IMR-90 (cell line): ENCODE measurements around the gene ELFN2. TPM values are rescaled to one million over a fixed set of nuclear protein-coding genes. Genes with fewer than 3 reads are reported as not detected.

Experiments
- ATAC-seq: fragments of 200-7000 bp; cut with Tn5 transposase; 2 replicates; pipeline ENCODE4 v1.9.1; 2020; ENCODE audit warnings: low read depth, mild to moderate bottlenecking, moderate library complexity
- BruUV-seq: library from RNA; stranded (reverse); fragments of 400-500 nt; replicated peaks from 2 replicates; lab custom pipeline; 2021; lab: Mats Ljungman, UMichigan
- CTCF ChIA-PET: fragments of 300-600 bp; formaldehyde crosslinking; extraction: SDS; loops from one replicate; lab custom pipeline; 2021; ENCODE audit warnings: antibody characterized with exemption; lab: Yijun Ruan, JAX
- POLR2A ChIA-PET: fragments of 300-600 bp; sonication (Branson Sonifier 250); formaldehyde crosslinking; loops from one replicate; lab custom pipeline; 2022; ENCODE audit warnings: antibody characterized with exemption; ENCODE audit not compliant: unreplicated experiment; lab: Charles Lee
- DNase-seq: peaks from one replicate; pipeline ENCODE4 v3.0.0; 2013
- H2AFZ ChIP-seq: replicated peaks from 2 replicates; pipeline ENCODE3; 2013; ENCODE audit warnings: low read length, mild to moderate bottlenecking; ENCODE audit not compliant: poor library complexity
- H2AK5ac ChIP-seq: 2 replicates; pipeline ENCODE4 v1.6.1; 2013; ENCODE audit warnings: low read depth, low read length, inconsistent platforms
- H2AK9ac ChIP-seq: replicated peaks from 2 replicates; pipeline ENCODE3; 2013; ENCODE audit warnings: mild to moderate bottlenecking, low read depth, low read length, moderate library complexity; ENCODE audit not compliant: poor library complexity
- H2BK120ac ChIP-seq: 2 replicates; pipeline ENCODE4 v1.6.1; 2013; ENCODE audit warnings: low read depth, low read length, inconsistent platforms
- H2BK15ac ChIP-seq: 3 replicates; pipeline ENCODE4 v1.6.1; 2013; ENCODE audit warnings: low read depth, low read length, inconsistent platforms
- H2BK20ac ChIP-seq: 2 replicates; pipeline ENCODE4 v1.6.1; 2013; ENCODE audit warnings: low read depth, mild to moderate bottlenecking, inconsistent platforms, low read length, moderate library complexity
- H2BK5ac ChIP-seq: 2 replicates; pipeline ENCODE4 v1.6.1; 2013; ENCODE audit warnings: mild to moderate bottlenecking, low read depth, low read length, inconsistent platforms; ENCODE audit not compliant: poor library complexity, severe bottlenecking
- H3K14ac ChIP-seq: replicated peaks from 2 replicates; pipeline ENCODE4 v1.6.1; 2013; ENCODE audit warnings: low read depth, low read length, inconsistent platforms
- H3K18ac ChIP-seq: 2 replicates; pipeline ENCODE4 v1.6.1; 2013; ENCODE audit warnings: low read depth, low read length, control low read depth
- H3K23ac ChIP-seq: 2 replicates; pipeline ENCODE4 v1.6.1; 2013; ENCODE audit warnings: low read depth, low read length, inconsistent platforms
- H3K27ac ChIP-seq: 2 replicates; pipeline ENCODE4 v1.5.1; 2013; ENCODE audit warnings: mild to moderate bottlenecking, control low read depth, low read length; ENCODE audit not compliant: insufficient read depth
- H3K27me3 ChIP-seq: 2 replicates; pipeline ENCODE4 v1.6.1; 2013; ENCODE audit warnings: low read length; ENCODE audit not compliant: control insufficient read depth, insufficient read depth
- H3K36me3 ChIP-seq: 2 replicates; pipeline ENCODE4 v1.6.1; 2013; ENCODE audit warnings: low read length, mixed read lengths; ENCODE audit not compliant: control insufficient read depth, insufficient read depth
- H3K4ac ChIP-seq: 2 replicates; pipeline ENCODE4 v1.6.1; 2013; ENCODE audit warnings: low read depth, low read length, inconsistent platforms
- H3K4me1 ChIP-seq: 2 replicates; pipeline ENCODE4 v1.6.1; 2013; ENCODE audit warnings: low read length, mixed read lengths; ENCODE audit not compliant: control insufficient read depth, insufficient read depth
- H3K4me2 ChIP-seq: 2 replicates; pipeline ENCODE4 v1.6.1; 2013; ENCODE audit warnings: low read depth, mild to moderate bottlenecking, control low read depth, low read length, moderate library complexity
- H3K4me3 ChIP-seq: 2 replicates; pipeline ENCODE4 v1.5.1; 2013; ENCODE audit warnings: low read depth, mild to moderate bottlenecking, control low read depth, low read length, moderate library complexity; ENCODE audit not compliant: insufficient read depth
- H3K56ac ChIP-seq: 2 replicates; pipeline ENCODE4 v1.6.1; 2013; ENCODE audit warnings: low read length, inconsistent platforms; ENCODE audit not compliant: insufficient read depth; ENCODE audit errors: extremely low read depth
- H3K79me1 ChIP-seq, 2 experiments: 2 replicates each; pipeline ENCODE4 v1.6.1; 2013; ENCODE audit warnings: low read length in 2 of 2, inconsistent platforms in 1 of 2, low read depth in 1 of 2
- H3K9ac ChIP-seq: 2 replicates; pipeline ENCODE4 v1.6.1; 2013; ENCODE audit warnings: low read depth, low read length, control low read depth
- H3K9me1 ChIP-seq: 2 replicates; pipeline ENCODE4 v1.6.1; 2013; ENCODE audit warnings: low read length, inconsistent platforms; ENCODE audit not compliant: insufficient read depth
- H3K9me3 ChIP-seq: 2 replicates; pipeline ENCODE4 v1.6.1; 2013; ENCODE audit warnings: low read length; ENCODE audit not compliant: control insufficient read depth, insufficient read depth
- H4K20me1 ChIP-seq: 2 replicates; pipeline ENCODE4 v1.6.1; 2013; ENCODE audit warnings: low read length, inconsistent platforms; ENCODE audit not compliant: insufficient read depth
- H4K5ac ChIP-seq: 2 replicates; pipeline ENCODE4 v1.6.1; 2013; ENCODE audit warnings: mild to moderate bottlenecking, low read depth, low read length, control low read depth
- H4K8ac ChIP-seq, 2 experiments: 2 replicates each; pipeline ENCODE4 v1.6.1; 2013; ENCODE audit warnings: low read depth in 2 of 2, low read length in 2 of 2, control low read depth in 1 of 2, inconsistent platforms in 1 of 2
- H4K91ac ChIP-seq: 2 replicates; pipeline ENCODE4 v1.6.1; 2013; ENCODE audit warnings: low read depth, low read length, inconsistent platforms; ENCODE audit not compliant: insufficient read depth
- BHLHE40 ChIP-seq: fragments of 150-350 bp; IDR thresholded peaks from 2 replicates; pipeline ENCODE4 v1.6.1; 2016; ENCODE audit warnings: mild to moderate bottlenecking, low read depth, low read length
- CEBPB ChIP-seq: IDR thresholded peaks from 2 replicates; pipeline ENCODE4 v1.6.1; 2012; ENCODE audit warnings: low read depth, low read length, improper control_type of control experiment
- CHD1 ChIP-seq: IDR thresholded peaks from 2 replicates; pipeline ENCODE4 v1.6.1; 2012; ENCODE audit warnings: low read depth, low read length, improper control_type of control experiment
- CTCF ChIP-seq: conservative IDR thresholded peaks from 2 replicates; pipeline ENCODE4 v1.5.1; 2012; ENCODE audit warnings: mild to moderate bottlenecking, low read depth, low read length, improper control_type of control experiment
- ELK1 ChIP-seq: fragments of 150-350 bp; IDR thresholded peaks from 2 replicates; pipeline ENCODE4 v1.6.1; 2016; ENCODE audit warnings: low read depth, mild to moderate bottlenecking, low read length, moderate library complexity, borderline replicate concordance
- FOS ChIP-seq: fragments of 150-350 bp; IDR thresholded peaks from 2 replicates; pipeline ENCODE4 v1.6.1; 2016; ENCODE audit warnings: low read depth, low read length
- MAFK ChIP-seq: IDR thresholded peaks from 2 replicates; pipeline ENCODE4 v1.6.1; 2012; ENCODE audit warnings: low read depth, low read length, improper control_type of control experiment
- MAZ ChIP-seq: IDR thresholded peaks from 2 replicates; pipeline ENCODE4 v1.6.1; 2012; ENCODE audit warnings: low read depth, mild to moderate bottlenecking, low read length, improper control_type of control experiment, moderate library complexity, borderline replicate concordance
- MXI1 ChIP-seq: IDR thresholded peaks from 2 replicates; pipeline ENCODE4 v1.6.1; 2012; ENCODE audit warnings: low read depth, mild to moderate bottlenecking, low read length, moderate library complexity, borderline replicate concordance
- NFE2L2 ChIP-seq: fragments of 150-350 bp; IDR thresholded peaks from 2 replicates; pipeline ENCODE4 v1.6.1; 2016; ENCODE audit warnings: low read depth, mild to moderate bottlenecking, low read length
- POLR2A ChIP-seq: IDR thresholded peaks from 2 replicates; pipeline ENCODE4 v1.6.1; 2012; ENCODE audit warnings: mild to moderate bottlenecking, low read depth, low read length
- RAD21 ChIP-seq: IDR thresholded peaks from 2 replicates; pipeline ENCODE4 v1.6.1; 2012; ENCODE audit warnings: low read length, improper control_type of control experiment
- RCOR1 ChIP-seq: IDR thresholded peaks from 2 replicates; pipeline ENCODE4 v1.6.1; 2012; ENCODE audit warnings: mild to moderate bottlenecking, low read length, improper control_type of control experiment; ENCODE audit not compliant: insufficient replicate concordance
- RFX5 ChIP-seq: IDR thresholded peaks from 2 replicates; pipeline ENCODE4 v1.8.0; 2012; ENCODE audit warnings: low read depth, mild to moderate bottlenecking, low read length, moderate library complexity
- SMC3 ChIP-seq: fragments of 150-350 bp; IDR thresholded peaks from 2 replicates; pipeline ENCODE4 v1.6.1; 2016; ENCODE audit warnings: low read depth, mild to moderate bottlenecking, antibody characterized with exemption, low read length, moderate library complexity
- USF2 ChIP-seq: fragments of 150-350 bp; IDR thresholded peaks from 2 replicates; pipeline ENCODE4 v1.6.1; 2017; ENCODE audit warnings: mild to moderate bottlenecking, antibody characterized with exemption, low read length, low read depth
- WGBS, 2 experiments: methylation state at CpG; one replicate each; pipeline versions ENCODE4 v1.1.5 to v1.1.7; 2013; ENCODE audit warnings: missing lambda C conversion rate in 2 of 2; ENCODE audit not compliant: insufficient read length in 1 of 2; ENCODE audit errors: extremely low coverage in 2 of 2; 5-methylcytosine and 5-hydroxymethylcytosine counted together
- dilution Hi-C: fragments of 300-500 bp; cut with HindIII; formaldehyde crosslinking; loops from one replicate; pipeline ENCODE4 v1.14.3; 2018; ENCODE audit warnings: low sequenced_read_pairs; ENCODE audit not compliant: unreplicated experiment
- in situ Hi-C: fragments of 300-500 bp; cut with MboI; formaldehyde crosslinking; loops from 3 replicates; pipeline ENCODE4 v1.14.3; 2019; ENCODE audit warnings: low sequenced_read_pairs, inconsistent platforms, mixed read lengths
- intact Hi-C: fragments of 100-400 bp; cut with micrococcal nuclease; formaldehyde crosslinking; loops from 2 replicates; pipeline ENCODE4 v1.10.0; 2022
- polyA plus RNA-seq, 3 experiments: library from polyadenylated mRNA; depleted of rRNA; stranded (reverse); fragments of >200 nt; gene quantifications; 2 replicates each; pipeline ENCODE4 v1.2.3, GENCODE V29; 2012; ENCODE audit warnings: low replicate concordance in 1 of 3
- total RNA-seq: library from RNA; depleted of rRNA; stranded (reverse); fragments of >200 nt; gene quantifications from 2 replicates; pipeline ENCODE4 v1.2.3, GENCODE V29; 2012

ELFN2 gene
- total and polyA plus RNA-seq, 2 of the 4 experiments (the other 2 are of a cell fraction): 0.72 to 5.0 TPM

- Histone ChIP-seq H4K20me1 (no peaks in the 10 kb centered on the region), H3K36me3 (no peaks in the 10 kb centered on the region), H2BK15ac (peak overlapping the region; percentile 49; the same call in 1 of the 3 replicates), H4K5ac (no peak overlapping the region), H3K14ac (peak overlapping the region; percentile 80; the same call in 1 of the 2 replicates), H2BK120ac (peak overlapping the region; percentile 89), H3K9ac (no peak overlapping the region), H3K9me1 (peaks cover 14% of the 10 kb centered on the region), H2BK20ac (peak overlapping the region; percentile 88), H3K27ac (no peak overlapping the region; the same call in 1 of the 2 replicates), H3K4me3 (no peak overlapping the region), H3K23ac (no peak overlapping the region), H2AK9ac (no peak overlapping the region), H2AK5ac (peak overlapping the region; percentile 89), H3K79me1 (peaks cover 0 to 3% of the 10 kb centered on the region in 2 experiments; a peak in 1 of 4 replicates), H3K27me3 (peaks cover 4% of the 10 kb centered on the region; the same call in 1 of the 2 replicates), H2BK5ac (peak overlapping the region; percentile 85), H3K4me1 (peaks cover 17% of the 10 kb centered on the region), H3K4ac (peak overlapping the region; percentile 87), H4K8ac (peak overlapping the region; percentile 46 to 80; a peak in 3 of 4 replicates), H3K56ac (no peak overlapping the region), H2AFZ (peak overlapping the region; percentile 27), H4K91ac (peak overlapping the region; percentile 91), H3K4me2 (no peak overlapping the region), H3K9me3 (no peaks in the 10 kb centered on the region), H3K18ac (no peak overlapping the region; the same call in 1 of the 2 replicates)
- dilution Hi-C loops: no loop called here
- POLR2A ChIA-PET: no interaction called here
- in situ Hi-C loops: no loop called here
- no peak for ATAC-seq
- WGBS, 2 experiments: 100% methylated on average over 4 of the region's 7 CpGs; no CpG with 5 or more reads in 1 of the 2 experiments
- TF ChIP-seq NFE2L2 (no peak), RAD21 (no peak), BHLHE40 (no peak), CTCF (no peak), CHD1 (no peak), USF2 (no peak), SMC3 (no peak), RCOR1 (no peak), MAFK (no peak), MXI1 (no peak), POLR2A (no peak), FOS (no peak), MAZ (no peak), RFX5 (no peak), ELK1 (no peak), CEBPB (no peak)
- DNase-seq: no peak
- CTCF ChIA-PET: no interaction called here
- no TSS peak for BruUV-seq
- intact Hi-C loops: no loop called here
Observed at GRCh38 chr22:37453696-37454095, 26.4 kb upstream of the ELFN2 start.
